GM23338 (cell line): Measurements from ENCODE around the gene MKRN2. TPM values are rescaled to one million over a fixed set of nuclear protein-coding genes. Genes with fewer than 3 reads are reported as not detected.

Experiments used
- ATAC-seq: fragments of 200-7000 bp; cut with Tn5 transposase; 3 replicates; pipeline ENCODE4 v1.9.1; 2020
- DNase-seq: peaks from one replicate; pipeline ENCODE4 v3.0.0-alpha.2; 2015; ENCODE audit warnings: low spot score
- H2AFZ ChIP-seq: fragments of 200-600 bp; sonication (generic); 2 replicates; pipeline ENCODE4 v1.8.0; 2016; ENCODE audit warnings: antibody characterized with exemption, mild to moderate bottlenecking, moderate library complexity
- H3F3A ChIP-seq: fragments of 200-600 bp; sonication (generic); replicated peaks from 2 replicates; pipeline ENCODE4 v1.8.0; 2017; ENCODE audit warnings: antibody characterized with exemption, mixed run types, low read depth
- H3K27ac ChIP-seq: fragments of 200-600 bp; sonication (generic); 2 replicates; pipeline ENCODE4 v1.6.1; 2016; ENCODE audit warnings: low read depth
- H3K27me3 ChIP-seq: fragments of 200-600 bp; sonication (generic); 2 replicates; pipeline ENCODE4 v1.8.0; 2016; ENCODE audit warnings: mild to moderate bottlenecking, mixed run types, moderate library complexity; ENCODE audit not compliant: insufficient read depth
- H3K36me3 ChIP-seq: fragments of 200-600 bp; sonication (generic); 2 replicates; pipeline ENCODE4 v1.8.0; 2016; ENCODE audit warnings: mild to moderate bottlenecking; ENCODE audit not compliant: insufficient read depth
- H3K4me1 ChIP-seq: fragments of 200-600 bp; sonication (generic); 2 replicates; pipeline ENCODE4 v1.8.0; 2016; ENCODE audit warnings: mild to moderate bottlenecking, moderate library complexity; ENCODE audit not compliant: insufficient read depth
- H3K4me2 ChIP-seq: fragments of 200-600 bp; sonication (generic); 2 replicates; pipeline ENCODE4 v1.7.1; 2017; ENCODE audit warnings: mixed run types
- H3K4me3 ChIP-seq: fragments of 200-600 bp; sonication (generic); 2 replicates; pipeline ENCODE4 v1.6.1; 2016; ENCODE audit warnings: mixed run types
- H3K79me2 ChIP-seq: fragments of 200-600 bp; sonication (generic); replicated peaks from 2 replicates; pipeline ENCODE4 v1.8.0; 2017; ENCODE audit warnings: mild to moderate bottlenecking; ENCODE audit not compliant: insufficient read depth
- H3K9me2 ChIP-seq: fragments of 200-600 bp; sonication (generic); 2 replicates; pipeline ENCODE4 v1.8.0; 2017; ENCODE audit not compliant: insufficient read depth
- H4K20me1 ChIP-seq: fragments of 200-600 bp; sonication (generic); replicated peaks from 2 replicates; pipeline ENCODE4 v1.8.0; 2017; ENCODE audit warnings: mild to moderate bottlenecking; ENCODE audit not compliant: insufficient read depth
- H3K27ac Mint-ChIP-seq: 2 replicates; pipeline ENCODE4 v1.8.0; 2020; ENCODE audit warnings: inconsistent platforms, mild to moderate bottlenecking, moderate library complexity, mixed read lengths
- H3K27me3 Mint-ChIP-seq: 3 replicates; pipeline ENCODE4 v1.8.0; 2022; ENCODE audit warnings: low read depth, mild to moderate bottlenecking, moderate library complexity, mixed read lengths, inconsistent platforms; ENCODE audit not compliant: insufficient read depth, poor library complexity
- H3K36me3 Mint-ChIP-seq: 3 replicates; pipeline ENCODE4 v1.8.0; 2021; ENCODE audit warnings: low read depth, mild to moderate bottlenecking, inconsistent platforms, moderate library complexity, mixed read lengths
- H3K4me1 Mint-ChIP-seq: 3 replicates; pipeline ENCODE4 v1.8.0; 2020; ENCODE audit warnings: mild to moderate bottlenecking, inconsistent platforms, mixed read lengths
- H3K4me3 Mint-ChIP-seq: 3 replicates; pipeline ENCODE4 v1.8.0; 2021; ENCODE audit warnings: moderate library complexity, mild to moderate bottlenecking, inconsistent platforms, mixed read lengths
- H3K9me3 Mint-ChIP-seq: 3 replicates; pipeline ENCODE4 v1.8.0; 2020; ENCODE audit warnings: moderate library complexity, mild to moderate bottlenecking, inconsistent platforms, mixed read lengths
- CREB1 ChIP-seq: fragments of 250-450 bp; sonication (Bioruptor Pico); IDR thresholded peaks from 2 replicates; pipeline ENCODE4 v1.5.0; 2020; ENCODE audit warnings: low read depth, mild to moderate bottlenecking, moderate library complexity
- CTCF ChIP-seq, 2 experiments: fragments of 200-600 bp in 1 of 2; sonication (generic) in 1 of 2; conservative IDR thresholded peaks; 2 replicates each; pipeline versions ENCODE4 v1.5.1 to v1.6.1; 2016 to 2017; ENCODE audit warnings: antibody characterized with exemption in 2 of 2, low read depth in 2 of 2, mild to moderate bottlenecking in 2 of 2, moderate library complexity in 1 of 2
- ETS1 ChIP-seq: IDR thresholded peaks from 2 replicates; pipeline ENCODE4 v1.6.1; 2016; ENCODE audit warnings: antibody characterized with exemption
- EZH2 ChIP-seq: fragments of 200-600 bp; sonication (generic); IDR thresholded peaks from one replicate; pipeline ENCODE4 v1.8.0; 2017; ENCODE audit warnings: antibody characterized with exemption, mild to moderate bottlenecking, low read depth; ENCODE audit not compliant: unreplicated experiment
- EZH2phosphoT487 ChIP-seq: fragments of 200-600 bp; sonication (generic); IDR thresholded peaks from one replicate; pipeline ENCODE4 v1.8.1; 2018; ENCODE audit warnings: antibody characterized with exemption; ENCODE audit not compliant: unreplicated experiment
- JUNB ChIP-seq: IDR thresholded peaks from one replicate; pipeline ENCODE4 v1.6.1; 2016; ENCODE audit warnings: antibody characterized with exemption; ENCODE audit not compliant: unreplicated experiment
- NANOG ChIP-seq: IDR thresholded peaks from 2 replicates; pipeline ENCODE4 v1.6.1; 2016; ENCODE audit warnings: antibody characterized with exemption, borderline replicate concordance
- POLR2AphosphoS5 ChIP-seq: IDR thresholded peaks from 2 replicates; pipeline ENCODE4 v1.6.1; 2016; ENCODE audit warnings: antibody characterized with exemption, low read depth
- REST ChIP-seq: IDR thresholded peaks from one replicate; pipeline ENCODE4 v1.6.1; 2018; ENCODE audit warnings: antibody characterized with exemption; ENCODE audit not compliant: unreplicated experiment
- STAT1 ChIP-seq: IDR thresholded peaks from one replicate; pipeline ENCODE4 v1.6.1; 2016; ENCODE audit warnings: antibody characterized with exemption; ENCODE audit not compliant: unreplicated experiment
- ZNF114 ChIP-seq: fragments of 250-450 bp; sonication (Bioruptor Pico); IDR thresholded peaks from 2 replicates; pipeline ENCODE4 v1.5.0; 2020; ENCODE audit warnings: mild to moderate bottlenecking, moderate library complexity
- ZNF331 ChIP-seq: fragments of 250-450 bp; sonication (Bioruptor Pico); IDR thresholded peaks from 2 replicates; pipeline ENCODE4 v1.5.0; 2020; ENCODE audit warnings: low read depth, mild to moderate bottlenecking, moderate library complexity
- ZNF462 ChIP-seq: fragments of 250-450 bp; sonication (Bioruptor Pico); IDR thresholded peaks from 2 replicates; pipeline ENCODE4 v1.5.0; 2020; ENCODE audit warnings: mild to moderate bottlenecking, moderate library complexity
- polyA plus RNA-seq: library from polyadenylated mRNA; unstranded; fragments of >200 nt; fragmentation: Nextera tagmentation; extraction: Ambion mirVana; gene quantifications from 2 replicates; pipeline ENCODE4 v1.2.1, GENCODE V29; 2016
- total RNA-seq: library from RNA; depleted of rRNA; stranded (reverse); fragments of >200 nt; shearing (Covaris generic); gene quantifications from 2 replicates; pipeline ENCODE4 v1.2.3, GENCODE V29; 2014

MKRN2 gene
- total and polyA plus RNA-seq, 2 experiments from 2014 or later = 11.4 to 24.6 TPM

- no peak for ATAC-seq
- no peak overlapping the region for H3K27ac Mint-ChIP-seq
- H3K4me1 Mint-ChIP-seq = no peaks in the 10 kb centered on the region
- DNase-seq = no peak
- no peak overlapping the region for H3K4me3 ChIP-seq
- H3K9me2 ChIP-seq = no peaks in the 10 kb centered on the region
- no peaks in the 10 kb centered on the region for H3K36me3 ChIP-seq
- H3K4me2 ChIP-seq = no peak overlapping the region
- H3K79me2 ChIP-seq = no peaks in the 10 kb centered on the region
- H3K4me1 ChIP-seq = no peaks in the 10 kb centered on the region
- no peak overlapping the region for H3K4me3 Mint-ChIP-seq
- no peaks in the 10 kb centered on the region for H3K27me3 Mint-ChIP-seq
- TF ChIP-seq ETS1 = no peak
- TF ChIP-seq ZNF114 (CRISPR knock-in tag) = no peak
- TF ChIP-seq JUNB = no peak
- no peak for TF ChIP-seq ZNF462 (CRISPR knock-in tag)
- TF ChIP-seq NANOG = no peak
- TF ChIP-seq CTCF (conservative IDR thresholded peaks at IDR 0.05; ENCODE audit: low read depth in 2 of 2) = no peak
- no peak for TF ChIP-seq CREB1
- no peak for TF ChIP-seq EZH2
- no peak for TF ChIP-seq STAT1
- no peak for TF ChIP-seq EZH2phosphoT487
- no peak for TF ChIP-seq ZNF331 (CRISPR knock-in tag)
- no peak for TF ChIP-seq REST
- TF ChIP-seq POLR2AphosphoS5 = no peak
- no peaks in the 10 kb centered on the region for H3K27me3 ChIP-seq
- H3K27ac ChIP-seq = no peak overlapping the region
- no peak overlapping the region for H2AFZ ChIP-seq
- no peaks in the 10 kb centered on the region for H3F3A ChIP-seq
- no peaks in the 10 kb centered on the region for H3K9me3 Mint-ChIP-seq
- H3K36me3 Mint-ChIP-seq = peaks cover 27% of the 10 kb centered on the region
- peaks cover 10% of the 10 kb centered on the region; the same call in 1 of the 2 replicates for H4K20me1 ChIP-seq
Measured at GRCh38 chr3:12515631-12516030, 41.3 kb upstream of the MKRN2 start.
